Astrocyte (in vitro differentiated cells and primary cell): ENCODE measurements around the gene GGT5. TPM values are rescaled to one million over a fixed set of nuclear protein-coding genes. Genes with fewer than 3 reads are reported as not detected.
"Not testable (repeated sequence)": the region's sequence is repeated elsewhere in the genome, so short reads cannot be mapped to it uniquely, and the experiment has no call there.

Experiments used
- DNase-seq: peaks from one replicate; pipeline ENCODE4 v3.0.0-alpha.2; 2010; ENCODE audit warnings: low read depth
- FAIRE-seq: peaks from 2 replicates; lab custom pipeline; 2011; peaks lifted over from hg19 to GRCh38; lab: Jason Lieb, UNC
- H2AFZ ChIP-seq: 2 replicates; pipeline ENCODE4 v1.6.0; 2012; ENCODE audit warnings: low read depth, low read length, inconsistent platforms
- H3K27ac ChIP-seq: 2 replicates; pipeline ENCODE4 v1.5.1; 2011; ENCODE audit warnings: low read depth, low read length, inconsistent platforms
- H3K27me3 ChIP-seq: 2 replicates; pipeline ENCODE4 v1.6.0; 2011; ENCODE audit warnings: low read length, inconsistent platforms; ENCODE audit not compliant: insufficient read depth
- H3K36me3 ChIP-seq: 2 replicates; pipeline ENCODE4 v1.5.1; 2011; ENCODE audit warnings: low read length, inconsistent platforms; ENCODE audit not compliant: insufficient read depth
- H3K4me1 ChIP-seq: 2 replicates; pipeline ENCODE4 v1.5.1; 2011; ENCODE audit warnings: low read length, inconsistent platforms; ENCODE audit not compliant: insufficient read depth
- H3K4me2 ChIP-seq: 2 replicates; pipeline ENCODE4 v1.6.0; 2012; ENCODE audit warnings: low read length, inconsistent platforms
- H3K4me3 ChIP-seq: 2 replicates; pipeline ENCODE4 v1.5.1; 2011; ENCODE audit warnings: low read depth, mild to moderate bottlenecking, low read length, inconsistent platforms; ENCODE audit not compliant: insufficient read depth
- H3K79me2 ChIP-seq: 2 replicates; pipeline ENCODE4 v1.6.0; 2012; ENCODE audit warnings: mild to moderate bottlenecking, low read length, inconsistent platforms; ENCODE audit not compliant: insufficient read depth
- H3K9ac ChIP-seq: 2 replicates; pipeline ENCODE4 v1.6.0; 2012; ENCODE audit warnings: mild to moderate bottlenecking, low read length, inconsistent platforms
- H3K9me3 ChIP-seq: 2 replicates; pipeline ENCODE4 v1.5.1; 2012; ENCODE audit warnings: low read depth, mild to moderate bottlenecking, low read length, inconsistent platforms; ENCODE audit not compliant: insufficient read depth
- H4K20me1 ChIP-seq: 2 replicates; pipeline ENCODE4 v1.6.0; 2012; ENCODE audit warnings: low read length, inconsistent platforms; ENCODE audit not compliant: insufficient read depth
- H3K27ac Mint-ChIP-seq: one replicate; pipeline ENCODE4 v1.8.0; 2021; ENCODE audit warnings: mild to moderate bottlenecking, mixed read lengths; ENCODE audit not compliant: unreplicated experiment
- H3K27me3 Mint-ChIP-seq: one replicate; pipeline ENCODE4 v1.8.0; 2021; ENCODE audit warnings: low read depth, mixed read lengths; ENCODE audit not compliant: unreplicated experiment
- H3K36me3 Mint-ChIP-seq: one replicate; pipeline ENCODE4 v1.8.0; 2021; ENCODE audit warnings: low read depth, mixed read lengths; ENCODE audit not compliant: unreplicated experiment
- H3K4me1 Mint-ChIP-seq: one replicate; pipeline ENCODE4 v1.8.0; 2021; ENCODE audit warnings: low read depth, mixed read lengths; ENCODE audit not compliant: unreplicated experiment
- H3K4me3 Mint-ChIP-seq: one replicate; pipeline ENCODE4 v1.8.0; 2021; ENCODE audit warnings: mild to moderate bottlenecking, moderate library complexity, mixed read lengths; ENCODE audit not compliant: unreplicated experiment
- H3K9me3 Mint-ChIP-seq: one replicate; pipeline ENCODE4 v1.8.0; 2021; ENCODE audit warnings: mild to moderate bottlenecking, mixed read lengths; ENCODE audit not compliant: unreplicated experiment
- total RNA-seq: library from RNA; stranded (reverse); gene quantifications from 2 replicates; pipeline ENCODE4 v1.2.1, GENCODE V29; 2021
- TF ChIP-seq, protein P1 (sequence below): IDR thresholded peaks from 2 replicates; pipeline ENCODE4 v1.5.1; 2011; ENCODE audit warnings: low read depth, mild to moderate bottlenecking, inconsistent platforms, low read length, moderate library complexity; ENCODE audit not compliant: insufficient read depth

GGT5 gene
- total RNA-seq, 1 donor from 2014 or later: 0.64 TPM

DNA sequence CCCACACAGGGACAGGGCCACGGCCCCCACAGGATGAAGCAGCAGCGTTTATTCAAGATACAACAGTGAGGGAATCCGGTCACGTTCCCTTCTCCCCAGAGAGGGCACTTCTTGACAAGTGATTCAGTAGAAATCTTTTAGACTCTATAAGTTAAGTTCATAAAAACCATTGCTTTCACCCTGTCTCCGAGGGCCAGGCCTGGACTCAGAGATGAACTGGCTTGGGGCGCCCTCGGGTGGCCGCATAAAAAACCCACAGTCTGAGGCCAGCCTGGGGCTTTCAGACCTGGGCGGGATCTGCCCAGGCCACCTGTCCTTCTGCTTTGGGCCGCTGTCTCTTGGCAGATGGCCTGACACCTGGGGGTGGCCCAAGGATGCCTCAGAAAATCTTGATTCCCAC lies 14.6 kb upstream of the GGT5 start:
- FAIRE-seq, H3K27me3 Mint-ChIP-seq, H3K4me1 ChIP-seq, H3K36me3 Mint-ChIP-seq, H3K79me2 ChIP-seq, H3K27ac ChIP-seq, H3K4me1 Mint-ChIP-seq, H3K4me3 Mint-ChIP-seq, H3K4me3 ChIP-seq, H3K27ac Mint-ChIP-seq, H3K27me3 ChIP-seq, H3K9me3 ChIP-seq, H2AFZ ChIP-seq, H4K20me1 ChIP-seq, H3K9ac ChIP-seq, H3K9me3 Mint-ChIP-seq, H3K36me3 ChIP-seq: not testable (repeated sequence)
- peak overlapping the region; percentile 52 for H3K4me2 ChIP-seq
- TF ChIP-seq, protein P1, sequence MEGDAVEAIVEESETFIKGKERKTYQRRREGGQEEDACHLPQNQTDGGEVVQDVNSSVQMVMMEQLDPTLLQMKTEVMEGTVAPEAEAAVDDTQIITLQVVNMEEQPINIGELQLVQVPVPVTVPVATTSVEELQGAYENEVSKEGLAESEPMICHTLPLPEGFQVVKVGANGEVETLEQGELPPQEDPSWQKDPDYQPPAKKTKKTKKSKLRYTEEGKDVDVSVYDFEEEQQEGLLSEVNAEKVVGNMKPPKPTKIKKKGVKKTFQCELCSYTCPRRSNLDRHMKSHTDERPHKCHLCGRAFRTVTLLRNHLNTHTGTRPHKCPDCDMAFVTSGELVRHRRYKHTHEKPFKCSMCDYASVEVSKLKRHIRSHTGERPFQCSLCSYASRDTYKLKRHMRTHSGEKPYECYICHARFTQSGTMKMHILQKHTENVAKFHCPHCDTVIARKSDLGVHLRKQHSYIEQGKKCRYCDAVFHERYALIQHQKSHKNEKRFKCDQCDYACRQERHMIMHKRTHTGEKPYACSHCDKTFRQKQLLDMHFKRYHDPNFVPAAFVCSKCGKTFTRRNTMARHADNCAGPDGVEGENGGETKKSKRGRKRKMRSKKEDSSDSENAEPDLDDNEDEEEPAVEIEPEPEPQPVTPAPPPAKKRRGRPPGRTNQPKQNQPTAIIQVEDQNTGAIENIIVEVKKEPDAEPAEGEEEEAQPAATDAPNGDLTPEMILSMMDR: peak; percentile 18
- DNase-seq: peak; percentile 44

GRCh38 chr22:24256736-24257135 lies 11.9 kb upstream of the GGT5 start:
- H3K4me1 Mint-ChIP-seq, H3K79me2 ChIP-seq, H3K4me3 ChIP-seq, H3K4me3 Mint-ChIP-seq, H3K27ac ChIP-seq, FAIRE-seq, H3K36me3 Mint-ChIP-seq, H3K27ac Mint-ChIP-seq, DNase-seq, H3K9me3 Mint-ChIP-seq, H3K9me3 ChIP-seq, H3K27me3 Mint-ChIP-seq, H3K27me3 ChIP-seq, H3K9ac ChIP-seq, H3K36me3 ChIP-seq, H4K20me1 ChIP-seq, H2AFZ ChIP-seq, H3K4me2 ChIP-seq, H3K4me1 ChIP-seq: not testable (repeated sequence)

- not testable (repeated sequence) for H3K27me3 ChIP-seq, DNase-seq, H3K27me3 Mint-ChIP-seq, H3K36me3 Mint-ChIP-seq, H3K9me3 ChIP-seq, H3K79me2 ChIP-seq, H3K4me1 Mint-ChIP-seq, H3K4me2 ChIP-seq, FAIRE-seq, H3K4me3 ChIP-seq, H3K4me1 ChIP-seq, H3K36me3 ChIP-seq, H3K4me3 Mint-ChIP-seq, H3K9me3 Mint-ChIP-seq, H3K27ac Mint-ChIP-seq, H3K27ac ChIP-seq, H3K9ac ChIP-seq, H2AFZ ChIP-seq, H4K20me1 ChIP-seq
Measured at GRCh38 chr22:24256136-24256535, 11.3 kb upstream of the GGT5 start.

GRCh38 chr22:24253126-24253525 lies 8.2 kb upstream of the GGT5 start:
- not testable (repeated sequence) for H3K27me3 Mint-ChIP-seq, H3K4me3 ChIP-seq, H3K4me1 ChIP-seq, H3K79me2 ChIP-seq, H3K27me3 ChIP-seq, H2AFZ ChIP-seq, FAIRE-seq, H4K20me1 ChIP-seq, H3K9me3 Mint-ChIP-seq, H3K27ac Mint-ChIP-seq, H3K27ac ChIP-seq, H3K36me3 Mint-ChIP-seq, H3K9ac ChIP-seq, DNase-seq, H3K4me3 Mint-ChIP-seq, H3K4me1 Mint-ChIP-seq, H3K9me3 ChIP-seq, H3K36me3 ChIP-seq, H3K4me2 ChIP-seq

DNA sequence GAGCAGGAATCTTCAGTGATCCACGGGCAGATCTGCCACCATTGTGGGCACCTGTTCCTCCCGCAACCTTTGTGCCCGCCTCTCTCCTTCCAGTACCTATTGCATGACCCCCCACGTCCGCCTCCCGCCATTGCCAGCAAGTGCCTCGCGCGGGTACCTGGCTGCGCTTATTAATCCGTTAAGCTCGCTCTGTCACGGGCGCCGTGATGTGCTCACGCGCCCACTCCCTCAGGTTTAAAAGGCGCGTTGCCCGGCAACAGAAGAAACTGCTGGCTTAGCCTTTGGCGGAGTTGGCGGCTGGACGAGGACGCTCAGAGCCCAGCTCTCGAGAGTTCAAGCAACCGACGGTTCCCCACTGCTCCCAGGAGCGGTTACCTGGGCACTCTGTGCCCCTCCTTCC lies 6.4 kb upstream of the GGT5 start:
- not testable (repeated sequence) for H3K4me3 Mint-ChIP-seq, H3K36me3 ChIP-seq, H3K27ac ChIP-seq, H4K20me1 ChIP-seq, H3K79me2 ChIP-seq, H3K9ac ChIP-seq, H3K9me3 ChIP-seq, H3K27me3 ChIP-seq, H3K27ac Mint-ChIP-seq, H2AFZ ChIP-seq, H3K9me3 Mint-ChIP-seq, H3K4me2 ChIP-seq, FAIRE-seq, H3K4me1 Mint-ChIP-seq, H3K36me3 Mint-ChIP-seq, H3K27me3 Mint-ChIP-seq, DNase-seq, H3K4me3 ChIP-seq
- peaks cover 13% of the 10 kb centered on the region for H3K4me1 ChIP-seq

DNA sequence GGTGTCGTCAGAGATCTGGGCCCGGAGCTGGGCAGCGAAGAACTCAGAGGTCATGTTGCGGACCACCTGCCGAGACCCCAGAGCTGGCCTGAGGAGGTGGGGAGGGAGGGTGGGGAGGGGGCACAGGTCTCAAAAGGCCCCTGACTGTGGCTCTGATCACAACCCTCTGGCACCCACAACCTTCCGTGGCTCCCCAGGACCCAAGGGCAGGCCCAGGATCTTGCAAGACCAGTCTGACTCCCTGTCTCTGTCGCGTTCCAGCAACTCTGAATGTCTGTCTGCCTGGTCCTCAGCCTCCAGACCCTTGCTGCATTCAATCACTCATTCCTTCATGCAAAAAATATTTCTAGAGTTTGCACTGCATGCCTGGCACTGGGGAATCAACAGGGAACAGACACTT lies 4.5 kb upstream of the GGT5 start:
- not testable (repeated sequence) for H3K4me1 Mint-ChIP-seq, H3K27ac Mint-ChIP-seq, H3K27me3 Mint-ChIP-seq, H4K20me1 ChIP-seq, H3K4me3 Mint-ChIP-seq, H2AFZ ChIP-seq, H3K27ac ChIP-seq, H3K36me3 ChIP-seq, H3K9me3 ChIP-seq, H3K9ac ChIP-seq, H3K4me3 ChIP-seq, H3K36me3 Mint-ChIP-seq, H3K9me3 Mint-ChIP-seq, H3K79me2 ChIP-seq, DNase-seq, FAIRE-seq, H3K4me2 ChIP-seq, H3K27me3 ChIP-seq
- peaks cover 25% of the 10 kb centered on the region for H3K4me1 ChIP-seq
